CD1c-positive myeloid dendritic cell (primary cell): ENCODE measurements around the gene ROBO2.

Source experiments
- DNase-seq: peaks from one replicate; pipeline ENCODE4 v3.0.0-alpha.2; 2016; ENCODE audit errors: extremely low spot score

The ROBO2 gene

DNA sequence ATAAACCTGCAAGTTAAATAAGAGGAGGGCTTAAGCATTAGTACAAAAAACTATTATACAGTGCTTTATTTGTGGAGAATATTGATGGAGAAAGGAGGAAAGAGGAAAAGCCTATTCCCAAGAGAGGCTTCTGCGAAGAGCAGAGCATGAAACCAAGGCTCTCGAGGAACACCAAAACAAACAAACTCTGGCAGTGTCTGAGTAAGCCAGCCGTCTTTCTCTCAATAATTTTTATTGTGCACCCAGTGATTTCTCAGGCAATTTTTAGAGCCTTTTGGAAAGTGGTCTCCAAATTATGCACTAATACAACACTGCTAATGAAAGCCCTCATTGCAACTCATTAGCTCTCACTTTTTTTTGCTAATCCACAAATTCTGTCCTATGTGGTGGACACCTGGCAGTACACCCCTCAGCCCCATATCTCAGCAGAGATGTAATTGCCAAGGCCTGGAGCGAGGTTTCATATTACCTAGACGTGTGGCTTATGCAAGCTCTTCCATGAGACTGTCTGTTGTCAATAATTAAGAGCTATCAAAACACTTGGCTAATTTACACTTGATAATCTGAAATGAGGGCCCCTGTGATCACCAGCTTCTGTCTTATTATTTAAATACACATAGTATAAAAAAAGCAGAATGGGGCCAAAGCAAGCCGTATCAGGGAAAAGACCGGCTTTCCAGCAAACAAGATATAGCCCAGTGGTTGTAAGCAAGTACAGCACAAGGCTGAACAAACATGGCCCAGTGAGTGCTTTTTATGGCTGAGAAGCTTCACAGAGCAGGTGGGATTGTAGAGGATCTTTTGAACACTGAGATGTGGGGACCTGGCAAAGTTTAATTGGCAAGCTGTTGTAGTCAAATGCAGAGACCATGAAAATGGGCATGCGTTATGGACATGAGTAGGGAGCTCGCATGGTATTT, 216.9 kb downstream of the ROBO2 start:
- DNase-seq = no peak

DNA sequence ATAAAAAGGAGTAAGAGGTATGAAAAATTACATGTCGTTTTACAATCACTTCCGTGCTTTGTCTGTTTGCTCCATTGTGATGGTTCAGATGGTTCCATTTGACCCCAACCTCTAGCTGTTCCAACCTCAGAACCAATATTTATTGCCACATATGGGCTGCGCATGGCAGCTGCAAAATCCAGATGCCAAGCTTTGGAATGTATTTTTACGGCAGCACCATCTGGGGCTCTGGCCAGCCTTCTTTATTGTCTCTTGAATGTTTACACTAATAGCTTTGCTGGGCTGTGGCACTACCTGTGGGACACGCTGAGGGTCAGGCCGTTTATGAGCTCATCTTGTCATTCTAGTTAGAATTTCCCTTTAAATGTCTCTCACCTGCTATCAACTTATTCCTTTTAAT, 219.8 kb downstream of the ROBO2 start:
- no peak for DNase-seq

DNA sequence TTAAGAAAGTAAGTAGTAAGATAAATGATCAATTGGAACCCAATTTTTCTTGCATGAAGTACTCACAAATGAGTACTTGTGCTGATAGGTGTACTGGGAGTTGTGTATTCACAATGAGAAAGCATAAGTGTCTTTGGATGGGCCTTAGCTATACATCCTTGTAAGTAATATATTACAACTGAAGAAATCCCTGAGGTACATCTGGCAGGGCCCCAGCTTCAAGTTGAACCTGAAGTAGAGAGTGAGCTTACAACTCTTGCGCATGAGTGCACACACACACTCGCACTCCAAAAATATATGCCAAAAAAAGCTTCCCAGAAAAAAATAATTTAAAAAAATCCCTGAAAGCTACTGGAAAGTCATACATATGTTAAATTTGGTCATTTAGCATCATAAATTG, 222.5 kb downstream of the ROBO2 start:
- DNase-seq = no peak

DNA sequence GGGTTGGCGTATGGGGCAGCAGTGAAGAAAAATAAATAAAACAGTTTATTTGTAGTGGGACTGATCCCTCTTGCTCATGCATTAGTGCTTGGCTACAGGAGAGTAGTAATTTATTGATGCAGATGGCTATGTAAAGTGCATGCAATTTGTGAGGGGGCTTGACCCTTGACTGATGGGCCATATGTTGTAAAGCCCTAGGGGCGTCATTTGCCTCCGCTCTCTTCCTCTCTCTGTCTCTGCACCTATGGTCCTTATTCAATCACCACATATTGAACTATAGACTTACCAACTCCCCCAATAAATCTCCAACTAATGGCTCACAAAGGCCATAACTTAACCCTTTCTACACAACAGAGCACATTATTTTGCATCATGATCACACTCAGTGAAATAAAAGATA, 227.7 kb downstream of the ROBO2 start:
- DNase-seq = no peak

DNA sequence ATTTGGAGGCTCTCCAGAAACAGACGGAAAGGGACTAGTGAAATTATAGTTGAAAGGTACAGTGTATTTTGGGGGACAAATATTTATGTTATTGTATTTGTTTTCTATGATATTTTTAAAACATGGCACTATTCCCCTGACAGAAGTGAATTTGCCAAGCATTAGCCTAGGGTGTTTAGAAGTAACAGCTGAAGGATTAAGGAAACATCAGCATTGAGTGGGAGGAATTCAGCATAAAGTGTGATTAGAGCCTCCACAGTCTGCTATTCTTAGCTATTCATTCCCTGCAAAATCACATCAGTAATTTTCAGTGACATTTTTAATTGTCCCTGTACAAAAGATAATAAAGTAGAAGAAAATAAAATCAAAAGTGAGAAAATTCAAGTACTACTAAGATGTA, 231.4 kb downstream of the ROBO2 start:
- no peak for DNase-seq

- no peak for DNase-seq
These were observed 231.8 kb downstream of the ROBO2 start for GRCh38 chr3:77271711-77272110.

DNA sequence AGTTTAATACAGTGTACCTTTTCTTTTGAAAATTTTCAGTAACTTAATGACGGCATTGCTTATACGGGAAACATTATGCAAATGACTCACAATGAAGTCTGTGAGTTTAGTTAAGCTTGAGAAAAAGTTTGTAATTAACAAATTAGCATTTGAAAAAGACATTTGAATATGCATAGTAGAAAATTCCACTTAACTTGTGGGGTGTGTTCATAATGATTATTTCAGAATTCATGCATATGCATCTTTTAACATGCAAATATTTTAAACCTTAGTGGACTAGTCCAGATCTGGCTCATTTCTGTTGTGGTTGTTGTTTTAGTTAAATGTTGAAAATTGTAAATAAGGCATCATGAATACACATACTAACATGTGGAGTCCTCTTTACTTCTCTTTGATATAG, 239.4 kb downstream of the ROBO2 start:
- no peak for DNase-seq

GRCh38 chr3:77281721-77282120, 241.8 kb downstream of the ROBO2 start:
- no peak for DNase-seq

- no peak for DNase-seq
These were observed 243.2 kb downstream of the ROBO2 start for GRCh38 chr3:77283108-77283507.

DNA sequence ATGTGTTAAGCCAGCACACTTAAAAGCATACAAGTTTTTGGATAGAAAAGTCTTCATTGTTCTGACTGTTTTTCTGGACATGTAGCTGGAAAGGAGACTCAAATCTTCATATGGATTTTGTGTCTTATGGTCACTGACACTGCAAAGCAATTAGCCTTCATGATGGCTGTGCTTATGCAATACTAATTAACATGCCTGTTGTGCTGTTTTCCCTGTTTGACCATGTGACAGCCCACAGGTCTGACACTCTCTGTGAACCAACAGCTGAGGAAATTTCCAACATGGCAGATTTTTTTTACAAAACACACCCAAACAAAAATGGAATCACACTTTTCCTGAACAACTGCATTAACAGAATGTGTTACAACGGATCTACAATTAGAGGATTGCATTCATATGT, 248.4 kb downstream of the ROBO2 start:
- DNase-seq = no peak

GRCh38 chr3:77296527-77296926, 256.6 kb downstream of the ROBO2 start:
- no peak for DNase-seq

DNA sequence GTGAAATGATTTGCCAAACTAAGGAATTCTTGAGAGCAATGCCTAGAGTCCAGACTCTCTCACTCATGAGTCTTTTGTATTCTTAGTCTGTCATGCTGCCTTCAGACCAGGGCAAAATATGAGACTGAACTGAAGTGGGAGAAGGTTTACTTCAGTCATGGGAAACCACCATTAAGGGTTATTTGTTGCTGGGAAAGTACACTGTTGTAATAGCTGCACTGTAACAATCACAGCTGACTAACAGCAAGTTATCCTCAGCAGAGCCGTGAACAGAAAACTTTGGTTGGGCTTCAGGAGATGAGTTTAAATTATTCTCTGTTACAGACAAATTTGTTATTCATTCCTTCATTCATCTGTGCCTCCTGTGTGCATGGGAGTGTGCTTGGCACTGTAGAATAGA, 258.5 kb downstream of the ROBO2 start:
- DNase-seq = no peak

GRCh38 chr3:77303955-77304699, 264.2 kb downstream of the ROBO2 start:
- no peak for DNase-seq

DNA sequence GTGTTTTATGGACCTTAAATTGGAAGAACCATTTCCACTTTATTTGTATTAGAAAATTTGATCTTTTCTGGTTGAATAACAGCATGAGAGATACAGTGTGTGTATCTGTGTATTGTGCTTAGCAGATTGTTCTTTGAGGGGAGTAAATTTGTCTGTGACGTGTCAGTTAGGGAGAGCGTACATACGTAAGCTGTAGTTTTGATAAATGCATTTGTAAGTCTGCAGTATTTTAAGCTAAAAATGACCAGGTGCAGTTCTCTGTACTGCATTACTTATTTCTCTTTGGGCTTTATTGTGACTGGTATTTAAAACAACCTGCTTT, 264.8 kb downstream of the ROBO2 start:
- DNase-seq = no peak

DNA sequence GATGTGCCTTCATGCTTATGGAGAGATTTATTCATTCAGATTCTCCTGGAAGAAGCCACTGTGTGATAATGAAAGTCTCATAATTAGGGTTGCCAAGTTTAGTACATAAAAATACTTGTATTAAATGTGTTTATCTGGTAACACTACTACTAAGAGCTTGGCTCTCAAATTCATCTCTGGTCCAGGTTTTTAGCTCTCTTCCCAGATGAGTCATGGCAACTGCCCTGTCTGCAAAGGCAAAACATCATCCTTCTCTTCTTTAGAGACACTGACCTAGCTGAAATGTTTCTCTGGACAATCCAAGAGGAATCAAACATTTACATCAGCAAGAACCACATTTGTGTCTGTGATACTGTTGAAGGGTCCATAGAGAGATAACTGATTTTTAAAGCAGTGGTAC, 269.6 kb downstream of the ROBO2 start:
- no peak for DNase-seq

DNA sequence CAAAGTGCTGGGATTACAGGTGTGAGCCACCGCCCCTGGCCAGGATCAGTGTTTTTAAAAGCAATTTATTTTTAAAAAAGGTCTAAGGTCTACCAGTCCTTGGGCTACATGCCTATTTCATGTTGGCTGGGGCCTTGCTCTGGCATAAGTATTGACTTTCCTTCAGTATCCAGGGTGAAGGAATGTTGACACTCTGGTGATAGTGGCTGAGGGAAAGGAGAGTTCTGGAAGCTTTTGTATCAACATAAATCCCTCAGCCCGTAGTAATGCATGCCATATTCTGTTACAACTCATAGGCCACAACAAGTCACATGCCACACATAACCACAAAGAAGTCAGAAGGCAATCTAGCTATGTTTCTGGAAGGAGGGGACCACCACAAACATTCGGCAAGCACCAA, 273.9 kb downstream of the ROBO2 start:
- DNase-seq = no peak

GRCh38 chr3:77319711-77320110, 279.8 kb downstream of the ROBO2 start:
- DNase-seq = no peak

DNA sequence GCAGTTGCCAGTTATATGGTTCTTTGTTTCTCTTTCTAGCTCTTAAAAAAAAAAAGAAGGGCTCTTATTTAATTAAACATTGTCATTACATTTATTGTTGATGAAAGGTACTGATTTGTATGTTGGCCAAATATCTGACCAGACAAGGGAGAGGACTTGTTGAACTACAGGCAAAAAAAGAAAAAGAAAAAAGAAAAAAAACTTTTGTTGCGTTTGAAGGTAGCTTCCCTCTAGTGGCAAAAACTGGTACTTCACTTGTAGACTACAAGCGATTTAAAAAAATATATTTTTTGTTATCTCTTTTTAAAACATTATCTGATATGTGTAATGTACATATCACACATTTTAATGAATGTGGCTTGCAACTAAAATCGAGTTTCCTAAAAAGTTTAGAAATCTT, 280.6 kb downstream of the ROBO2 start:
- DNase-seq = peak; percentile 27

- DNase-seq = no peak
These were observed 281.7 kb downstream of the ROBO2 start for GRCh38 chr3:77321646-77322045.

- no peak for DNase-seq
These were observed 283.7 kb downstream of the ROBO2 start for GRCh38 chr3:77323626-77324025.

- no peak for DNase-seq
These were observed 284.2 kb downstream of the ROBO2 start for GRCh38 chr3:77324105-77324504.

GRCh38 chr3:77325280-77325679, 285.4 kb downstream of the ROBO2 start:
- DNase-seq = no peak

DNA sequence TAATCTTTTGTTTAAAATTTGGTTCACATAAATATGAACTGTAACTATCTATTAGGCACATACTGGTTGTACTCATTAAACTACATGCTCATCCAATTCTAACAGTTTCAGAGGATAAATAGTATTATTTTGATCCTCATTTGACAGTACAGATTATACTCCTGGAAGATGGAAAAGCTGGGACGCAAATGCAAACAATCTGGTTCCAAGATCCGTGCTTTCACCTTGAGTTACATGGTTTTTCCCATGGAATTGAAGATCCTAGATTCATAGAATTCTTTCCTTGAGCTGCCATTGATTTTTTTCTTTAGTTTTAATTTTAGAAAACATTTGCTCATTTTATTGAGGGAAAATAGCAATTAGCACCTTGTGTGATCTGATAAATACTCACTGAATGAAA, 285.8 kb downstream of the ROBO2 start:
- DNase-seq = no peak
